ENCODE data around the gene ZSWIM3.
A peak's percentile ranks its signal among the peaks of the same experiment; 100 is the strongest.
"Not testable (repeated sequence)": the region's sequence is repeated elsewhere in the genome, so short reads cannot be mapped to it uniquely, and the experiment has no call there.

ZSWIM3 gene

GRCh38 chr20:45853484-45853883 lies 3.9 kb upstream of the ZSWIM3 start:
- no peaks in the 10 kb centered on the region for H3K27me3 ChIP-seq (ENCODE audit: insufficient read depth, low read length)
- no peaks in the 10 kb centered on the region for H3K9me3 ChIP-seq (ENCODE audit: low read length)
- peaks cover 18% of the 10 kb centered on the region for H3K36me3 ChIP-seq (ENCODE audit: insufficient read depth, low read length)
- H2AFZ ChIP-seq (ENCODE audit: low read depth, low read length), result no peak overlapping the region
- H3K4me1 ChIP-seq (ENCODE audit: insufficient read depth, low read length), result peaks cover 15% of the 10 kb centered on the region
- no peak overlapping the region for H3K4me3 ChIP-seq (ENCODE audit: low read length)

- Histone ChIP-seq H3K4me1 (ENCODE audit: insufficient read depth, low read length) (peaks cover 19% of the 10 kb centered on the region), H3K27me3 (ENCODE audit: insufficient read depth, low read length) (no peaks in the 10 kb centered on the region), H3K36me3 (ENCODE audit: insufficient read depth, low read length) (peaks cover 4% of the 10 kb centered on the region), H3K9me3 (ENCODE audit: low read length) (no peaks in the 10 kb centered on the region), H2AFZ (ENCODE audit: low read depth, low read length) (no peak overlapping the region), H3K4me3 (ENCODE audit: low read length) (peak overlapping the region; percentile 77)
These were observed 435 bp downstream of the ZSWIM3 start for GRCh38 chr20:45857882-45858216.

GRCh38 chr20:45859916-45860315 lies 2.5 kb downstream of the ZSWIM3 start:
- Histone ChIP-seq H3K4me3 (ENCODE audit: low read length) (no peak overlapping the region), H3K36me3 (ENCODE audit: insufficient read depth, low read length) (peaks cover under 1% of the 10 kb centered on the region), H3K9me3 (ENCODE audit: low read length) (no peaks in the 10 kb centered on the region), H3K27me3 (ENCODE audit: insufficient read depth, low read length) (no peaks in the 10 kb centered on the region), H3K4me1 (ENCODE audit: insufficient read depth, low read length) (peaks cover 19% of the 10 kb centered on the region), H2AFZ (ENCODE audit: low read depth, low read length) (no peak overlapping the region)

- no peak overlapping the region for H3K4me3 ChIP-seq (ENCODE audit: low read length)
- no peaks in the 10 kb centered on the region for H3K27me3 ChIP-seq (ENCODE audit: insufficient read depth, low read length)
- no peaks in the 10 kb centered on the region for H3K9me3 ChIP-seq (ENCODE audit: low read length)
- peaks cover 19% of the 10 kb centered on the region for H3K4me1 ChIP-seq (ENCODE audit: insufficient read depth, low read length)
- H2AFZ ChIP-seq (ENCODE audit: low read depth, low read length), result no peak overlapping the region
- H3K36me3 ChIP-seq (ENCODE audit: insufficient read depth, low read length), result no peaks in the 10 kb centered on the region
These were observed 3.3 kb downstream of the ZSWIM3 start for GRCh38 chr20:45860560-45861220.

- Histone ChIP-seq H3K36me3 (ENCODE audit: insufficient read depth, low read length) (no peaks in the 10 kb centered on the region), H2AFZ (ENCODE audit: low read depth, low read length) (no peak overlapping the region), H3K4me1 (ENCODE audit: insufficient read depth, low read length) (peaks cover 13% of the 10 kb centered on the region), H3K27me3 (ENCODE audit: insufficient read depth, low read length) (no peaks in the 10 kb centered on the region), H3K9me3 (ENCODE audit: low read length) (no peaks in the 10 kb centered on the region), H3K4me3 (ENCODE audit: low read length) (no peak overlapping the region)
These were observed 4.0 kb downstream of the ZSWIM3 start for GRCh38 chr20:45861221-45862075.

- Histone ChIP-seq H3K36me3 (ENCODE audit: insufficient read depth, low read length) (no peaks in the 10 kb centered on the region), H3K4me1 (ENCODE audit: insufficient read depth, low read length) (peaks cover 2% of the 10 kb centered on the region), H2AFZ (ENCODE audit: low read depth, low read length) (no peak overlapping the region), H3K4me3 (ENCODE audit: low read length) (no peak overlapping the region), H3K9me3 (ENCODE audit: low read length) (no peaks in the 10 kb centered on the region), H3K27me3 (ENCODE audit: insufficient read depth, low read length) (no peaks in the 10 kb centered on the region)
These were observed 6.4 kb downstream of the ZSWIM3 start for GRCh38 chr20:45863543-45864470.

GRCh38 chr20:45866454-45866853 lies 9.0 kb downstream of the ZSWIM3 start:
- Histone ChIP-seq H3K9me3 (ENCODE audit: low read length) (no peaks in the 10 kb centered on the region), H3K4me3 (ENCODE audit: low read length) (no peak overlapping the region), H2AFZ (ENCODE audit: low read depth, low read length) (no peak overlapping the region), H3K27me3 (ENCODE audit: insufficient read depth, low read length) (no peaks in the 10 kb centered on the region), H3K4me1 (ENCODE audit: insufficient read depth, low read length) (no peaks in the 10 kb centered on the region), H3K36me3 (ENCODE audit: insufficient read depth, low read length) (no peaks in the 10 kb centered on the region)

GRCh38 chr20:45867136-45867818 lies 9.9 kb downstream of the ZSWIM3 start:
- Histone ChIP-seq H2AFZ (ENCODE audit: low read depth, low read length) (no peak overlapping the region), H3K4me3 (ENCODE audit: low read length) (no peak overlapping the region), H3K36me3 (ENCODE audit: insufficient read depth, low read length) (no peaks in the 10 kb centered on the region), H3K27me3 (ENCODE audit: insufficient read depth, low read length) (no peaks in the 10 kb centered on the region), H3K4me1 (ENCODE audit: insufficient read depth, low read length) (no peaks in the 10 kb centered on the region), H3K9me3 (ENCODE audit: low read length) (no peaks in the 10 kb centered on the region)

- Histone ChIP-seq H3K4me3 (ENCODE audit: low read length) (no peak overlapping the region), H3K36me3 (ENCODE audit: insufficient read depth, low read length) (no peaks in the 10 kb centered on the region), H3K9me3 (ENCODE audit: low read length) (no peaks in the 10 kb centered on the region), H3K4me1 (ENCODE audit: insufficient read depth, low read length) (no peaks in the 10 kb centered on the region), H2AFZ (ENCODE audit: low read depth, low read length) (no peak overlapping the region), H3K27me3 (ENCODE audit: insufficient read depth, low read length) (no peaks in the 10 kb centered on the region)
These were observed 10.4 kb downstream of the ZSWIM3 start for GRCh38 chr20:45867819-45868176.

- Histone ChIP-seq H3K4me1 (ENCODE audit: insufficient read depth, low read length) (no peaks in the 10 kb centered on the region), H2AFZ (ENCODE audit: low read depth, low read length) (no peak overlapping the region)
These were observed 15.2 kb downstream of the ZSWIM3 start for GRCh38 chr20:45872626-45873025.

GRCh38 chr20:45873409-45874103 lies 16.1 kb downstream of the ZSWIM3 start:
- Histone ChIP-seq H3K27me3 (ENCODE audit: insufficient read depth, low read length) (no peaks in the 10 kb centered on the region), H3K4me3 (ENCODE audit: low read length) (no peak overlapping the region), H2AFZ (ENCODE audit: low read depth, low read length) (no peak overlapping the region), H3K9me3 (ENCODE audit: low read length) (no peaks in the 10 kb centered on the region), H3K36me3 (ENCODE audit: insufficient read depth, low read length) (peaks cover 20% of the 10 kb centered on the region), H3K4me1 (ENCODE audit: insufficient read depth, low read length) (no peaks in the 10 kb centered on the region)

More at GRCh38 chr20:45872626-45873025, 15.2 kb downstream of the ZSWIM3 start:
- no peak overlapping the region for H3K4me3 ChIP-seq (ENCODE audit: low read length)
- no peaks in the 10 kb centered on the region for H3K27me3 ChIP-seq (ENCODE audit: insufficient read depth, low read length)
- no peaks in the 10 kb centered on the region for H3K9me3 ChIP-seq (ENCODE audit: low read length)
- peaks cover 11% of the 10 kb centered on the region for H3K36me3 ChIP-seq (ENCODE audit: insufficient read depth, low read length)

- not testable (repeated sequence) for H3K27me3 ChIP-seq (ENCODE audit: insufficient read depth, low read length); H3K4me1 ChIP-seq (ENCODE audit: insufficient read depth, low read length); H3K4me3 ChIP-seq (ENCODE audit: low read length); H2AFZ ChIP-seq (ENCODE audit: low read depth, low read length); H3K9me3 ChIP-seq (ENCODE audit: low read length)
- H3K36me3 ChIP-seq (ENCODE audit: insufficient read depth, low read length), result peaks cover 20% of the 10 kb centered on the region
These were observed 16.7 kb downstream of the ZSWIM3 start for GRCh38 chr20:45874104-45874481.
